K562 (cell line): Measurements from ENCODE around the gene NRGN. TPM values are rescaled to one million over a fixed set of nuclear protein-coding genes. Genes with fewer than 3 reads are reported as not detected.

Experiments used
- ATAC-seq: fragments of 200-7000 bp; cut with Tn5 transposase; 3 replicates; pipeline ENCODE4 v1.9.1; 2020; ENCODE audit warnings: moderate library complexity
- BruUV-seq: library from RNA; stranded (reverse); fragments of 400-500 nt; replicated peaks from 2 replicates; lab custom pipeline; 2021; lab: Mats Ljungman, UMichigan
- CTCF ChIA-PET: fragments of 300-600 bp; formaldehyde crosslinking; extraction: SDS; loops from one replicate; lab custom pipeline; 2021; ENCODE audit warnings: low intra/inter-chr PET ratio; lab: Yijun Ruan, JAX
- POLR2A ChIA-PET: fragments of 300-600, 350-650 bp; sonication (Branson Sonifier 250); formaldehyde crosslinking; extraction: SDS; loops from one replicate; lab custom pipeline; 2021; ENCODE audit warnings: antibody characterized with exemption, inconsistent platforms; lab: Yijun Ruan, JAX
- DNase-seq, 4 experiments: peaks; one replicate each; pipeline versions ENCODE4 v3.0.0 to v3.0.0-alpha.2; 2011 to 2018; ENCODE audit warnings: low spot score in 3 of 4, mixed read lengths in 3 of 4; ENCODE audit errors: extremely low read depth in 1 of 4
- FAIRE-seq: peaks from 2 replicates; lab custom pipeline; 2011; peaks lifted over from hg19 to GRCh38; lab: Jason Lieb, UNC
- H2AFZ ChIP-seq: 2 replicates; pipeline ENCODE4 v1.6.0; 2011; ENCODE audit warnings: low read depth, low read length, control low read depth, inconsistent platforms
- H3K27ac ChIP-seq: fragments of 200-600 bp; 3 replicates; pipeline ENCODE4 v1.8.0; 2011; ENCODE audit warnings: low read depth, mild to moderate bottlenecking, control low read depth, inconsistent platforms, low read length, moderate library complexity, mixed read lengths; ENCODE audit errors: extremely low read depth
- H3K27me3 ChIP-seq, 2 experiments: fragments of 300-600 bp in 1 of 2; 2 replicates in 1 of 2; 3 replicates in 1 of 2; pipeline versions ENCODE4 v1.6.0 to v1.8.0; 2011; ENCODE audit warnings: inconsistent platforms in 2 of 2, low read length in 2 of 2, mild to moderate bottlenecking in 1 of 2, mixed read lengths in 1 of 2, moderate library complexity in 1 of 2; ENCODE audit not compliant: control insufficient read depth in 2 of 2, insufficient read depth in 2 of 2
- H3K36me3 ChIP-seq: fragments of 300-600 bp; 3 replicates; pipeline ENCODE4 v1.8.0; 2011; ENCODE audit warnings: mild to moderate bottlenecking, low read length, inconsistent platforms; ENCODE audit not compliant: control insufficient read depth, insufficient read depth
- H3K4me1 ChIP-seq, 2 experiments: fragments of 200-600 bp in 1 of 2; replicated peaks in 1 of 2; 2 replicates in 1 of 2; 3 replicates in 1 of 2; pipeline versions ENCODE4 v1.5.1 to v1.8.0; 2011; ENCODE audit warnings: inconsistent platforms in 2 of 2, low read length in 2 of 2, mild to moderate bottlenecking in 1 of 2, mixed read lengths in 1 of 2, moderate library complexity in 1 of 2; ENCODE audit not compliant: control insufficient read depth in 2 of 2, insufficient read depth in 2 of 2
- H3K4me2 ChIP-seq: 2 replicates; pipeline ENCODE4 v1.6.1; 2011; ENCODE audit warnings: low read length, control low read depth, inconsistent platforms, mixed read lengths; ENCODE audit not compliant: insufficient read depth
- H3K4me3 ChIP-seq: fragments of 200-600 bp; sonication (generic), shearing (Covaris generic); 2 replicates; pipeline ENCODE4 v1.5.1; 2016; ENCODE audit warnings: control low read depth, inconsistent platforms
- H3K79me2 ChIP-seq: fragments of 200-600 bp; 3 replicates; pipeline ENCODE4 v1.8.0; 2011; ENCODE audit warnings: low read length, inconsistent platforms; ENCODE audit not compliant: control insufficient read depth, insufficient read depth
- H3K9ac ChIP-seq, 2 experiments: 2 replicates each; pipeline versions ENCODE4 v1.6.0 to v1.6.1; 2011; ENCODE audit warnings: low read depth in 2 of 2, low read length in 2 of 2, control low read depth in 1 of 2, inconsistent platforms in 1 of 2, mild to moderate bottlenecking in 1 of 2, mixed read lengths in 1 of 2; ENCODE audit not compliant: insufficient read depth in 1 of 2
- H3K9me1 ChIP-seq: one replicate; pipeline ENCODE4 v1.6.0; 2011; ENCODE audit warnings: inconsistent platforms, mild to moderate bottlenecking, low read length, moderate library complexity; ENCODE audit not compliant: control insufficient read depth, insufficient read depth
- H3K9me3 ChIP-seq: replicated peaks from 2 replicates; pipeline ENCODE4 v1.5.1; 2011; ENCODE audit warnings: low read depth, low read length, inconsistent platforms; ENCODE audit not compliant: control insufficient read depth, insufficient read depth
- H4K20me1 ChIP-seq: replicated peaks from 2 replicates; pipeline ENCODE4 v1.6.1; 2011; ENCODE audit warnings: low read length, inconsistent platforms, mixed read lengths; ENCODE audit not compliant: control insufficient read depth, insufficient read depth
- CBX1 ChIP-seq: sonication (generic); IDR thresholded peaks from 2 replicates; pipeline ENCODE4 v1.6.1; 2016; ENCODE audit warnings: antibody characterized with exemption, low read depth, mild to moderate bottlenecking
- FOXO4 ChIP-seq: fragments of 450-650 bp; formaldehyde crosslinking; IDR thresholded peaks from 2 replicates; pipeline ENCODE4 v1.4.0; 2020; ENCODE audit warnings: mild to moderate bottlenecking, moderate library complexity
- KAT7 ChIP-seq: sonication (generic); formaldehyde crosslinking; IDR thresholded peaks from 2 replicates; pipeline ENCODE4 v1.8.0; 2022; ENCODE audit warnings: missing genetic modification reagents, mild to moderate bottlenecking, borderline replicate concordance
- LARP7 ChIP-seq: fragments of 450-650 bp; IDR thresholded peaks from 2 replicates; pipeline ENCODE4 v1.6.1; 2016
- PATZ1 ChIP-seq: fragments of 250-450 bp; sonication (Bioruptor Pico); IDR thresholded peaks from 2 replicates; pipeline ENCODE4 v1.5.0; 2020; ENCODE audit warnings: mild to moderate bottlenecking, borderline replicate concordance
- PCBP2 ChIP-seq: fragments of 200-400 bp; formaldehyde crosslinking; IDR thresholded peaks from 2 replicates; pipeline ENCODE4 v1.6.1; 2018; ENCODE audit warnings: low read length, low read depth, mild to moderate bottlenecking, moderate library complexity; ENCODE audit not compliant: poor library complexity, severe bottlenecking
- SNAPC5 ChIP-seq: fragments of 250-450 bp; sonication (Bioruptor Pico); IDR thresholded peaks from 2 replicates; pipeline ENCODE4 v1.8.0; 2021; ENCODE audit warnings: moderate library complexity, mild to moderate bottlenecking, inconsistent platforms
- SREBF2 ChIP-seq: sonication (generic); formaldehyde crosslinking; IDR thresholded peaks from 2 replicates; pipeline ENCODE4 v1.4.0; 2020; ENCODE audit warnings: mild to moderate bottlenecking, missing genetic modification reagents
- SRSF7 ChIP-seq: fragments of 200-400 bp; formaldehyde crosslinking; optimal IDR thresholded peaks from 2 replicates; pipeline ENCODE3; 2017; ENCODE audit warnings: mild to moderate bottlenecking, low read depth, low read length
- STAT6 ChIP-seq: sonication (generic); formaldehyde crosslinking; IDR thresholded peaks from 2 replicates; pipeline ENCODE4 v1.8.1; 2023; ENCODE audit warnings: mild to moderate bottlenecking, missing genetic modification reagents
- ZNF282 ChIP-seq: sonication (generic); formaldehyde crosslinking; IDR thresholded peaks from 2 replicates; pipeline ENCODE4 v1.8.1; 2023; ENCODE audit warnings: missing genetic modification reagents
- ZNF449 ChIP-seq: fragments of 250-450 bp; sonication (Bioruptor Pico); IDR thresholded peaks from 2 replicates; pipeline ENCODE4 v1.8.0; 2022; ENCODE audit warnings: moderate library complexity, mild to moderate bottlenecking, inconsistent platforms
- WGBS: fragments of 100-300 bp; shearing (Covaris generic); methylation state at CpG from one replicate; pipeline ENCODE4 v1.1.6; 2016; ENCODE audit warnings: low coverage, mixed read lengths; ENCODE audit not compliant: insufficient coverage; ENCODE audit errors: missing lambda C conversion rate; 5-methylcytosine and 5-hydroxymethylcytosine counted together
- in situ Hi-C: fragments of 300-500 bp; cut with MboI; formaldehyde crosslinking; loops from 4 replicates; pipeline ENCODE4 v1.15.0; 2018; ENCODE audit warnings: inconsistent platforms, mixed read lengths
- intact Hi-C: fragments of 100-400 bp; cut with micrococcal nuclease; formaldehyde crosslinking; loops from 2 replicates; pipeline ENCODE4 v1.14.2; 2022
- polyA plus RNA-seq, 8 experiments: library from polyadenylated mRNA; depleted of rRNA in 4 of 8; stranded (reverse) in 5 of 8; unstranded in 3 of 8; fragments of >200 nt; fragmentation: Nextera tagmentation in 2 of 8; fragmentation: Illumina TruSeq in 1 of 8; extraction: Ambion mirVana in 2 of 8; extraction: Trizol in 1 of 8; gene quantifications; 2 replicates each; pipeline versions ENCODE4 v1.2.1 to v1.2.3, GENCODE V29; 2011 to 2014; ENCODE audit warnings: inconsistent platforms in 1 of 8, missing spikeins in 1 of 8
- total RNA-seq, 7 experiments: library from RNA; depleted of rRNA in 6 of 7; stranded (reverse); fragments of >200 nt in 6 of 7; fragmentation: Illumina TruSeq in 2 of 7; extraction: Trizol in 2 of 7; gene quantifications; 2 replicates each; pipeline versions ENCODE4 v1.2.1 to v1.2.3, GENCODE V29; 2011 to 2021; ENCODE audit warnings: low replicate concordance in 1 of 7

Gene NRGN
- total and polyA plus RNA-seq, 9 of the 15 experiments (the other 6 are each of a cell fraction or from before 2014, with no cell fraction given), result 0.29 to 7.8 (median 3.5) TPM; not detected in 2

- CTCF ChIA-PET, result no interaction called here
- Histone ChIP-seq H3K36me3 (no peaks in the 10 kb centered on the region), H2AFZ (no peak overlapping the region), H3K9ac (no peak overlapping the region), H3K4me3 (no peak overlapping the region), H3K4me1 (no peaks in the 10 kb centered on the region), H3K27ac (no peak overlapping the region), H3K27me3 (peaks cover 25 to 27% of the 10 kb centered on the region in 2 experiments; a peak in 4 of 5 replicates), H3K9me1 (no peaks in the 10 kb centered on the region), H3K4me2 (no peak overlapping the region), H4K20me1 (no peaks in the 10 kb centered on the region), H3K79me2 (no peaks in the 10 kb centered on the region), H3K9me3 (no peaks in the 10 kb centered on the region)
- POLR2A ChIA-PET, result no interaction called here
- in situ Hi-C loops, result no loop called here
- no TSS peak for BruUV-seq
- FAIRE-seq (no peak), DNase-seq (no peak), ATAC-seq (no peak)
- intact Hi-C loops, result no loop called here
- WGBS, result 1% methylated on average over 3 of the region's 3 CpGs
- no peak for TF ChIP-seq ZNF282 (CRISPR knock-in tag)
- TF ChIP-seq SRSF7, result no peak
- TF ChIP-seq STAT6 (CRISPR knock-in tag), result no peak
- no peak for TF ChIP-seq PATZ1 (CRISPR knock-in tag)
- TF ChIP-seq SNAPC5, result no peak
- TF ChIP-seq CBX1, result no peak
- TF ChIP-seq SREBF2 (CRISPR knock-in tag), result no peak
- TF ChIP-seq ZNF449 (CRISPR knock-in tag), result no peak
- TF ChIP-seq LARP7, result no peak
- no peak for TF ChIP-seq KAT7 (CRISPR knock-in tag)
- no peak for TF ChIP-seq FOXO4
- no peak for TF ChIP-seq PCBP2
Measured at GRCh38 chr11:124712392-124712791, 27.4 kb upstream of the NRGN start.
